HG03469 (cell line): ENCODE results near the gene TMEM130.

ENCODE experiments used
- ATAC-seq: cut with Tn5 transposase; IDR thresholded peaks from one replicate; pipeline ENCODE4 v1.9.1; 2021; ENCODE audit warnings: mild to moderate bottlenecking, moderate library complexity, moderate number of reproducible peaks; ENCODE audit not compliant: unreplicated experiment

Gene TMEM130, protein sequence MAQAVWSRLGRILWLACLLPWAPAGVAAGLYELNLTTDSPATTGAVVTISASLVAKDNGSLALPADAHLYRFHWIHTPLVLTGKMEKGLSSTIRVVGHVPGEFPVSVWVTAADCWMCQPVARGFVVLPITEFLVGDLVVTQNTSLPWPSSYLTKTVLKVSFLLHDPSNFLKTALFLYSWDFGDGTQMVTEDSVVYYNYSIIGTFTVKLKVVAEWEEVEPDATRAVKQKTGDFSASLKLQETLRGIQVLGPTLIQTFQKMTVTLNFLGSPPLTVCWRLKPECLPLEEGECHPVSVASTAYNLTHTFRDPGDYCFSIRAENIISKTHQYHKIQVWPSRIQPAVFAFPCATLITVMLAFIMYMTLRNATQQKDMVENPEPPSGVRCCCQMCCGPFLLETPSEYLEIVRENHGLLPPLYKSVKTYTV

DNA sequence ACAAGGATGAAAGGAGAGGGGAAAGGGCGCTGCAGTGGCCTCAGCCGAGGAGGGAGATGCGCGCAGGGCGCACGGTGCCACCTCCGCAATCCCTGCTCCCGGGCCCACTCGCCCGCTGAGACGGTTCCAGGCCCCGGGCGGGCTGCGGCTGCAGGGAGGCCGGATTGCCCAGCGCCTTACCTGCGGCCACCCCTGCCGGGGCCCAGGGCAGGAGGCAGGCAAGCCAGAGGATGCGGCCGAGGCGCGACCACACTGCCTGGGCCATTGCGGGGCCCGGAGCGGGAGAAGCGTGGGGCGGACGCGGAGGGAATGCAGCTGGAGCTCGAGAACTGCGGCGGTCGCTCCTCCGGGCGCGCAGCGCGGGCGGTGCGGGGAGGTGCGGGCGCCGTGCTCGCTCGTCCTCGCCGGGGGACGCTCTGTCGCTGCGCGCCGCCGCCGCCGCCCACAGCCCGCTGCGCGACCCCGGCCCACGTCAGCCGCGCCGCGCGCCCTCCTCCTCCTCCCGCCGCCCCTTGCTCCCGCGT is at the start of gene TMEM130:
Gene TMEM130, minus strand, starts transcription at position 418 of the 524 bp plus-strand sequence. Its CDS starts 153 bp downstream, at position 265.
- ATAC-seq: no peak

DNA sequence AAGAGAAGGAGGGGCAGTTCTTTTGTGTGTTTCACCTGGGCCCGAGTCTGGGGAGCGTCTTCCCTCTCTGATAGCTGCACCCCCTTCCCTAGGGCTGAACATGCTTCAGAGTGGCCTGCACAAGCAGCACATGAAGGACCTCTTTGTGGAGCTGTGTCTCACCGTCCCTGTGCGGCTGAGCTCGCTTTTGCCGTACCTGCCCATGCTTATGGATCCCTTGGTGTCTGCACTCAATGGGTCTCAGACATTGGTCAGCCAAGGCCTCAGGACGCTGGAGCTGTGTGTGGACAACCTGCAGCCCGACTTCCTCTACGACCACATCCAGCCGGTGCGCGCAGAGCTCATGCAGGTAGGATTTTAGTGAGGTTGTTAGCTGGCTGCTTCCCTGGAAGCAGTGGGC is 47.5 kb upstream of the TMEM130 start:
- no peak for ATAC-seq

DNA sequence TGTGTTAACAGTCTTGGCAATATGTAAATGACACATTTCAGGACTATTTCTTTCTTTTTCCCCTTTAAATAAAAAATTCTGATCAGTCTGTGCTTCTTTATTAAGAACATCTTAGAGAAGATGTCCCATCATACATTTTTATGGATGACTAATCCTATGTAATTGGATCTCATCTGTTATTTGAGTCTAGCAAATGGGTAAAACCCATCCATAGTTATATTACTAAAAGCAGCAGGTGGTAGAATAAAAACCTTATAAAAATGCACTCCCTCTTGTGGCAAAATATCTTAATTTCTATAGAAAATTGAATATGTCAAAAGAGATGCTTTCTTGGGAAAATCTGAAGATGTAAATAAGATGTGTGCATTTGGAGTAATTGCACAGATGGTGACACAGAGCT is 43.8 kb upstream of the TMEM130 start:
- ATAC-seq: no peak

DNA sequence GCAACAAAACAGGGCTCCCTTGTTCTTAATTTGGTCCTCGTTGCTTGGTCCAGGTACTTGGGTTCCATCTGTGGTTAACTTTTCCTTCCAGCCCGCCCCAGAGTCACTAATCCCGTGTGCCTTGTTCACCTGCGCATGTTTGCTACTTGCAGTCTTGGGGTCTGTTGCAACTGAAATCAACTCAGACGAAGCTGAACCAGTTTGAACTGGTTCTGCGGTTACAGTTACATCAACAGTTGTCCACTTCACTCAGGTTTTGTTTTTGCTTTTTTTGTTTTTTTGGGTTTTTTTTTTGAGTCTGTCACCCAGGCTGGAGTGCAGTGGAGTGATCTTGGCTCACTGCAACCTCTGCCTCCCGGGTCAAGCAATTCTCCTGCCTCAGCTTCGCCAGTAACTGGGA is 43.2 kb upstream of the TMEM130 start:
- ATAC-seq: no peak

DNA sequence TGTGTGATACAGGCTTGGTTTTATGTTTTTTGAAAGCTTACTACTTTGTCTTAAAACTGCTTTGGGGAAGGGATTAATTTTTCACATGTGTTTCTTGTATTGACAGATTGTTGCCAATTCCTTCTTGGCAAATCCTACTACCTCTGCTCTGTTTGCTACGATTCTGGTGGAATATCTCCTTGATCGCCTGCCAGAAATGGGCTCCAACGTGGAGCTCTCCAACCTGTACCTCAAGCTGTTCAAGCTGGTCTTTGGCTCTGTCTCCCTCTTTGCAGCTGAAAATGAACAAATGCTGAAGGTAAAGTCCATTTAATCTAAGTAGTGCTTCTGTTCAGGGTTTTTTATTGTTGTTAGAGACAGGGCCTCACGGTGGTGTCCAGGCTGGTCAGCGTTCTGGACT is 42.1 kb upstream of the TMEM130 start:
- ATAC-seq: no peak

DNA sequence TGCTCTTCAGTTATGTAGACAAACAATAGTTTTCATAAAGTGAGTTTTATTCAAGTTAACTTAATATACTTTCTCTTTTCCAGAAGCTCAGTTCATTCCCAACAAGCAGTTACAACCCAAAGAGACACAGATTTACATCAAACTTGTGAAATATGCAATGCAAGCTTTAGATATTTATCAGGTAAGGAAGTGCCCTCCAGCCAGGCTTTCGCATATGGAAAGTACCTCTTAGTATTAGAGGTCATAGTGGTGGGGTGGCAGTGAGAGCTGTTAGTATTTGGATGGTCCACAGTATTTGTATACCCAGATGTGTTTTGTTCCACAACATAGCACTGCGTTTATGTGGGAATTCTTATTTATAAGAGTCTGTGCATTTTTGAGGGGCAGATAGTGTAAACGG is 40.6 kb upstream of the TMEM130 start:
- ATAC-seq: no peak

DNA sequence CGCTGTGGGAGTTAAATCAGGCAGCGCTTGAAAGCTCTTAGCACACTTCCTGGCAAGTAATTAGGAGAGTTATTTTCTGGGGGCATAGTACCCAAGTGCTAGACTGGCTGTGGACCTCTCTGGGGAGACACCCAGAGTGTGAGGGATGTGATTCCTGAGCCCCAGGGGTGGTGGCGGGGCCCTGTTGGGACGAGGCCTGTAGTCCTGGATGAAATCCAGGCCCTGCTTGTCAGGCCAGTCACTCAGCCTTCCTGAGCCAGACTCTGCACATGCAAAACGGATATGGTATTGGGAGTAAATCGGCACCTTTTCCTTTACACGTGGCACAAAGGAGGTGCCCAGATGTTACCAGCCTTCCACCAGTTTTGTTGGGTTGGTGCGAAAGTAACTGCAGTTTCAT is 39.7 kb upstream of the TMEM130 start:
- ATAC-seq: no peak

DNA sequence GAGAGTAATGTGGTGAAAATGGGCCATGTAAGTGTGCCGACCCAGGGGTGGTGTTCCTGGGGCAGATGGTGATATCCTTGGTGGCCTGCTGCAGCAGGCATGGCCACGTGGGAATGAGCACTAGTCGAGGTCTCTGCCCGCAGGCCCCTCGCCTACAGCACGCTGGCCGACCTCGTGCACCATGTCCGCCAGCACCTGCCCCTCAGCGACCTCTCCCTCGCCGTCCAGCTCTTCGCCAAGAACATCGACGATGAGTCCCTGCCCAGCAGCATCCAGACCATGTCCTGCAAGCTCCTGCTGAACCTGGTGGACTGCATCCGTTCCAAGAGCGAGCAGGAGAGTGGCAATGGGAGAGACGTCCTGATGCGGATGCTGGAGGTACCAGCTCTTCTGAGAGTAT is 38.8 kb upstream of the TMEM130 start:
- no peak for ATAC-seq

DNA sequence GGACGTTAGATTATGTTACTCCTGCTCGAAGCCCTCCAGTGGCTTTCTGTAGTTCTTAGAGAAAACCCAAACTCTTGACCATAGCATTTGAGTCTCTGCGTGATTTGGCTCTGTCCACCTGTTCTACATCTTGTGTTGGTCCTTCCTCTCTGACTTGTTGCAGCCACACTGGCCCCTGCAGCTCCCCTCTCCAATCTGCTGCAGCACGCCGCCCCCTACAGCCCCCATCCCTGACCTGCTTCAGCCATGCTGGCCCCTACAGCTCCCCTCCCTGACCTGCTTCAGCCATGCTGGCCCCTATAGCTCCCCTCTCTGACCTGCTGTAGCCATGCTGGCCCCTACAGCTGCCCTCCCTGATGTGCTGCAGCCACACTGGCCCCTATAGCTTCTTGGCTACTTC is 37.8 kb upstream of the TMEM130 start:
- ATAC-seq: no peak

DNA sequence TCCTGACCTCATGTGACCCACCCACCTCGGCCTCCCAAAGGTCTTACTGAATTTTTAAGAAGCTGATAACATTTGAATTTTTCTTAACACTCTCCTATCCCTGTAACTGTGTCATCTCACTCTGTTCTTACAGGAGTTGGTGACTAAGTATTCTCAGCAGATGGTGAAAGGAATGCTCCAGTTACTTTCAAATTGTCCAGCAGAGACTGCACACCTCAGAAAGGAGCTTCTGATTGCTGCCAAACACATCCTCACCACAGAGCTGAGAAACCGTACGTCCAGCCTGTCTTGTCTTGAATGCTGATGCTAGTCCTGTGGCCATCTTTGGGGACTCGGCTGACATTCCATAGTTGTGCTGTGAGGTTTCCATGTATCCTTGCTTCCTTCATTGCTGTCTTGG is 33.4 kb upstream of the TMEM130 start:
- no peak for ATAC-seq

DNA sequence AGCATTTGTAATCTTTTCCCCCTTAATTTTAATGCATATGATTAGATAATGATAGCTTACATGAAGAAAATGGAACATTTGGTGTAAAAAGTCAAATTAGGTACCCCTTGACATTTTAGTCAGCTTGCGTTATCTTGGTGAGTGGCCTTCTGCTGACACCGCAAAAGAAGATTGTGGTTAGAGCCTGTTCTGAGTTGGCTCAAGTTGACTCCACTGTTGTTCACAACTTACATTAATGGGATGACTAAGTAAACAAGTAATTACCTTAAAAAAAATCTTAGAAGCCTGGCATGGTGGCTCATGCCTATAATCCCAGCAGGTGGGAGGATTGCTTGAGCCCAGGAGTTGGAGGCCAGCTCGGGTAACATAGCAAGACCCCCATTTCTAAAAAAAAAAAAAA is 32.7 kb upstream of the TMEM130 start:
- no peak for ATAC-seq

DNA sequence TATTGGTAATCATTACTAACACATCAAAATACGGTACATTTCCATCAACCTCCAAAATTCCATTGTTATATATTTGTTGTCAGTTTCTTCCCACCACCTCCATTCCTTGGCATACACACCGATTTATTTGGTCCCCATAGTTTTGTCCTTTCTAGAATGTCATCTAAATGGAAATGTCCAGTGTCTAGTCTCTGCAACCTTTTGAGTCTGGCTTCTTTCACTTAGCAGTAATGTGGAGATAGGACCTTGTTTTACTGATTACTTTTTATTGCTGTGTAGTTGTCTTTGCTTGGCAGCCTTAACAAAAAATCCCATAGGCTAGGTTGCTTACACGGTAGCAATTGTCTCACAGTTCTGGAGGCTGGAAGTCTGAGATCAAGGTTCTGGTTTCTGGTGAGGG is 31.0 kb upstream of the TMEM130 start:
- ATAC-seq: no peak

DNA sequence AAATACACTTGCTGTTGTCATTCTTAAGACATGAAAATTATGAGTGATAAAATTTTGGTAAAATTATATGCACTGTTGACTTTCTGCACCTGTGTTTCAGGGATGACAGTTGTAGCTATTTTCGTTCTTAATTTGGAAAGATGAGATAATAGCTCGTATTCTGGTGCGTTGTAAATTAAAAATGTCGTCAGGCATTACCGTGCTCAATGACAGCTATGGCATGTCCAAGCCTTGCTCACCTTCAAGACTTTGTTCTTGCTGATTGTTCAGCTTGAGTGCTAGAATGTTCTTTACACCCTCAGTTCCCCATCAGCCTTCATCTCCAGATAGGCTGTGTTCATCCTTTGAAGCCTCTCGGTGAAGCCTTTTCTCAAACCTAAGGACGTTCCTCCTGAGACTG is 30.0 kb upstream of the TMEM130 start:
- no peak for ATAC-seq

DNA sequence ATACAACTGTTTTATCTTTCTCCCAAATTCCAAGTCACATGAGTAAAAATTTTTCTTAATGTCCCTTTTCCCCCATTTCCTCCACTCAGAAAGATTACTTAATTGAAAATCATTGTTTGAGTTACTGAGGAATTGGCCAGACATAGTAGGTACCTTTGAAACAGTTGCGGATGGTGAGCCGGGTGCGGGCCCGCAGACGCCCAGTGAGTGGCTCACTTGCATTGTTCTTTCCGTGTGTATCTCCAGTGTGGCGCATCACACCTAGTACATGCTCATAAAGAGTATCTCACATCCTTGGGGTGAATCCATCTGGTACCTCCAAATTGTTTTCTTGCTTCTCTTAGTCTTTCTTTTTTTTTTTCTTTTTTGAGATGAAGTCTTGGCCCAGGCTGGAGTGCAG is 22.8 kb upstream of the TMEM130 start:
- ATAC-seq: no peak

DNA sequence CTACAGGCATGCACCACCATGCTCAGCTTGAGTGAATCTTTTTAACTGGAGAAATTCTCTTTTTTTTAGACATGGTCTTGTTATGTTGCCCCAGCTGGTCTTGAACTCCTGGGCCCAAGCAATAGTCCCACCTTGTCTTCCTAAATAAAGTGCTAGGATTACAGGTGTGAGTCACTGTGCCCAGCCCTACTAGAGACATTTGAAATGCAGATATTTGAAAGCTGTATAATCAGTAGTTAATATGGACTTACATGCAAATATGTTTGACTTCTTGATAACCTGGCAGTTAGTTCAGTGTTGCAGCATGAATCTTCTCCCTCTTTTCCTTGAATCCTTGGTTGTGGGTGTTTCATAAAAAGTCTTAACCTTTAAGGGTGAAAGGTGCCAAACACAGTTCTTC is 17.2 kb upstream of the TMEM130 start:
- no peak for ATAC-seq

DNA sequence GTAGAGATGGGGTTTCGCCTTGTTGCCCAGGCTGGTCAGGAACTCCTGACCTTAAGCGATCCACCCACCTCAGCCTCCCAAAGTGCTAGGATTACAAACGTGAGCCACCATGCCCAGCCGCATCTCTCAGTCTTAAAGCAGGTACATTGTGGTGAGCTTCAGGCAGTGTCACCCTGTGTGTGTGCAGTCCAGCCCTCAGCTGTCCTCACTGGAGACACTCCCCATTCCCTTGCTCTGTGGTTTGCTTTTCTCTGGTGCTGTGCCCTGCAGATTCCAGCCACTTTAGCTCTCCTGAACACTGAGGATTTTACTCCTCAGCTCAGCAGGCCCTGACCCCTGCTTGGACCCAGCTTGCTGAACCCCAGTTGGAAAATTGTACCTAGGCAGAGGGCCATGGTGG is 14.6 kb upstream of the TMEM130 start:
- no peak for ATAC-seq

DNA sequence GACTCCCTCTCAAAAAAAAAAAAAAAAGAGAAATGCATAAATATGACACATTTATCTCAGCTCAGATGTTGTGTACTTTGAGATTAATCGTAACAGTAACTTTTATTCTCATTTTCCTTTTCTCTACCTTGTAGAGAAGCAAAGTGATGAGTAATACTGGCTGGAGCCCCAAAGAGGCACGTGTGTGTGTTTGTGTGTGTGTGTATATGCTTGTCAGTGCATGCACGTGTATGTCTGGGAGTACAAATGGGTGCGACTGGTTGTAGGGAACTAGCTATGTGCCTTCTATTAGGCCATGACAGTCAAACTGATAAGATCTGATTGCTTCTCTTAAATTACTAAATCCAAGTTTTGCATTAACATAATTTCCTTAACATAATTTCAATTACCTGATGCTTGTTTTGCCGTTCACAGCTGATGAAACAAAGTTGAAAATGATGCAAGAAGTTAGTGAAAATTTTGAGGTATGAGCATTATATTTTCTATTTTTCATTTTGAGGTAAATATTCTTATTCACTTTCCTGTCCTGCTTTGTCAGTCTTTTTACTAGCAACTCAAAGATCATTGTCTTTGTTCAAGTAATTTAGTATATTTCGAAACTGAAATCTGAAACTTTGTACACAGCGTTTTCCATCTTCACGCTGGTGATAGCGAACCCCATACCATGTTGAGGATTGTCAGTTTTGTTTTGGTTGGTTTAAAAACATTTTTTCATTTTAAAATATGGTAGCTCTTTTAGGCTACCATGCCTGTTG is 11.9 kb upstream of the TMEM130 start:
- ATAC-seq: no peak

DNA sequence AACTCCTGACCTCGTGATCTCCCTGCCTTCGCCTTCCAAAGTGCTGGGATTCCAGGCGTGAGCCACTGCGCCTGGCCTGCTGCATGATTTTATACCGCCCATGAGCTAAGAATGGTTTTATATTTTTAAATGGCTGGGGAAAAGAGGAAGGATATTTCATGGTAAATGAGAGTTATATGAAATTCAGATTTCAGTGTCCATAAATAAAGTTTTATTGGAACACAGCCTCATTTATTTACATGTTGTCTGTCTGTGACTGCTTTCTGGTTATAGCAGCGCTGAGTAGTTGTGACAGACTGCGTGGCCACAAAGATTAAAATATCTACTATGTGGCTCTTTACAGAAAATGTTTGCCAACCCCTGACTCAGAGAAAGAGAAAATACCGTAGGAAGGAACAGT is 10.7 kb upstream of the TMEM130 start:
- no peak for ATAC-seq

DNA sequence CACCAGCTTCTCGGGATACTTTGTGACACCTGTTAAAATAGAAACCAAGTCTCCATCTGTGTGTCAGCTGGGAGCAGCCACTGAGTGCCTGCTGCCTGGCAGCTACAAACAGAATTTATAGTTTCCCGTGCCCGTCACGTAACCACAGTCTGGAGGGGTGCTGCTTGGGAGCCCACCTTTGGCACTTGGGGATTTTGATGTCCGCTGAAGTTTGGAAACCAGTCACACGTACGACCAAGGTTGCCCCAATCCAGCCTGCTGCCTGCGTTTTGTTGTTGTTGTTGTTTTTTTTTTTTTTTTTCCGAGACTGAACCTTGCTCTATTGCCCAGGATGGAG is 10.1 kb upstream of the TMEM130 start:
- ATAC-seq: no peak

DNA sequence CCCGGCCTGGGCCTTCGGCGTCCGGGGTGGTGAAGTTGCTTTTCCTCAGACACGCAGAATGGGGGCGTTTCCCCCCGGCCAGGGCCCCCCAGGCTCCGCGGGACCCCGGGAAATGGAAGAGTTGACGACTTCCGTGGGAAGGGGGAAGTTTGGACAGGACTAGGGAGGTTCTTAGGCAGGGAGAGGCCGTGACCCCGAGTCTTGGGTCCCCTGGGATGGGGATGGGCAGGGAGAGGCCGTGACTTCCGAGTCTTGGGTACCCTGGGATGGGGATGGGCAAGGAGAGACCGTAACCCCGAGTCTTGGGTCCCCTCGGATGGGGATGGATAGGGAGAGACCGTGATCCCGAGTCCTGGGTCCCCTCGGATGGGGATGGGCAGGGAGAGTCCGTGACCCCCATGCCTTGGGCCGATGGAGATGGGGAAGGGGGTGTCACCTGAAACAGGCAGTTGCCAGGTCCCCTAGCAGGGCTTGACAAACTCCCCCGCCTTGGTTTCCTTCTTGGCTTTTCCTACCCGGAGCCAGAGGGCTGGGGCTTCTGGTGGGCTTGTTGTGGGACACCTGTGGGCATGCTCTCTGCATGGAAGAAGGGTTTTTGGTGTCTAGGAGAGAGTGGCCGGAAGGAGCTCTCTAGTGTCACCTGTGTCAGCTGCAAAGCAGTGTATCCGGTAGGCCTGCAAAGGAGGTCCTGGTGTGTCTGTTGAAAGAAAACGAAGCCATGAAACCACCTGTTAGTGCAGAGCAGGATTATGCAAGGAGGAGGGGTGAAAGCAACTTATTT is 9.6 kb upstream of the TMEM130 start:
- peak; percentile 73 for ATAC-seq

DNA sequence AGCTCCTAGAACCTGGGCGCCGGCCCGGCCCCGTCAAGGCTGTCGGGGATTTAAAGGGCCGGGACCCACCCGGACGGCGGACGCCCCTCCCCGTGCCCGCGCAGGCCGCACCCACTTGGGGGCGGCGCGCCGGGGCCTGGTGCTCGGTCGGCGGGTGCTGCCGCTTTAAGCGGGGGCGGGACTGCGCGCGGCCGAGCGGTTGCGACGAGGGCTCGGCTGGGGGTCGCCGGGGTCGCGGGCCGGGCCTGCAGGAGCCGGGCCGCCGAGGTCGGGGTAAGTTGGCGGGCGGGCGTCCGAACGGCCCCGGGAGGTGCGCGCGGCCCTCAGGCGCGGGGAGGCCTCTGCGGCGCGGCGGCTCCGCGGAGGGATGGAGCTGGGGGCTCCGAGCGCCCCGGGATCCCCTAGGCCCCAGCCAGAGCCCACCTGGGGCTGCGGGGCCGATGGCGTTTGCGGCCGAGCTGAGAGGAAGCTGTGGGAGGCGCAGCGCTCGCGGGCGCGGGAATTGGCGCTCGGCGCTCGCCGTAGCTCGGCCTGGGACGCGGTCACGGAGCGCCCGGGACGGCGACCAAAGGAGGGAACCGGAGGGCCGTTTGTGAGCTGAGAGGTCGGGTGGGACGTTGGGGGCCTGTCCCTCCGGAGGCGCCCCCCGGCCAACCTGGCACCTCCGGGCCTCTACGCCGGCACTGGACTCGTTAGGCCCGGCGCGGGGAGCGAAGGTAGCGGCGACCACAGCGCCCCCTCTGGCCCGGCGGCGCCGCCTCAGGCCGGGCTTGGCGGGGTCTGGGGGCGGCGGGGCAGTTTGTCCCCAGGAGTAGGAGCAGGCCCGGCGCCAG is 8.8 kb upstream of the TMEM130 start, which contains the start of gene TRRAP:
Gene TRRAP, plus strand, starts transcription at position 168 of the 833 bp plus-strand sequence. CDS start 2,619 bp downstream, outside the sequence.
- ATAC-seq: peak; percentile 42
